Astrocyte (in vitro differentiated cells and primary cell): ENCODE measurements around the gene NCAPG2. TPM values are rescaled to one million over a fixed set of nuclear protein-coding genes. Genes with fewer than 3 reads are reported as not detected.

Experiments
- DNase-seq: peaks from one replicate; pipeline ENCODE4 v3.0.0-alpha.2; 2010; ENCODE audit warnings: low read depth
- FAIRE-seq: peaks from 2 replicates; lab custom pipeline; 2011; peaks lifted over from hg19 to GRCh38; lab: Jason Lieb, UNC
- H2AFZ ChIP-seq: 2 replicates; pipeline ENCODE4 v1.6.0; 2012; ENCODE audit warnings: low read depth, low read length, inconsistent platforms
- H3K27ac ChIP-seq: 2 replicates; pipeline ENCODE4 v1.5.1; 2011; ENCODE audit warnings: low read depth, low read length, inconsistent platforms
- H3K27me3 ChIP-seq: 2 replicates; pipeline ENCODE4 v1.6.0; 2011; ENCODE audit warnings: low read length, inconsistent platforms; ENCODE audit not compliant: insufficient read depth
- H3K36me3 ChIP-seq: 2 replicates; pipeline ENCODE4 v1.5.1; 2011; ENCODE audit warnings: low read length, inconsistent platforms; ENCODE audit not compliant: insufficient read depth
- H3K4me1 ChIP-seq: 2 replicates; pipeline ENCODE4 v1.5.1; 2011; ENCODE audit warnings: low read length, inconsistent platforms; ENCODE audit not compliant: insufficient read depth
- H3K4me2 ChIP-seq: 2 replicates; pipeline ENCODE4 v1.6.0; 2012; ENCODE audit warnings: low read length, inconsistent platforms
- H3K4me3 ChIP-seq: 2 replicates; pipeline ENCODE4 v1.5.1; 2011; ENCODE audit warnings: low read depth, mild to moderate bottlenecking, low read length, inconsistent platforms; ENCODE audit not compliant: insufficient read depth
- H3K79me2 ChIP-seq: 2 replicates; pipeline ENCODE4 v1.6.0; 2012; ENCODE audit warnings: mild to moderate bottlenecking, low read length, inconsistent platforms; ENCODE audit not compliant: insufficient read depth
- H3K9ac ChIP-seq: 2 replicates; pipeline ENCODE4 v1.6.0; 2012; ENCODE audit warnings: mild to moderate bottlenecking, low read length, inconsistent platforms
- H3K9me3 ChIP-seq: 2 replicates; pipeline ENCODE4 v1.5.1; 2012; ENCODE audit warnings: low read depth, mild to moderate bottlenecking, low read length, inconsistent platforms; ENCODE audit not compliant: insufficient read depth
- H4K20me1 ChIP-seq: 2 replicates; pipeline ENCODE4 v1.6.0; 2012; ENCODE audit warnings: low read length, inconsistent platforms; ENCODE audit not compliant: insufficient read depth
- H3K27ac Mint-ChIP-seq: one replicate; pipeline ENCODE4 v1.8.0; 2021; ENCODE audit warnings: mild to moderate bottlenecking, mixed read lengths; ENCODE audit not compliant: unreplicated experiment
- H3K27me3 Mint-ChIP-seq: one replicate; pipeline ENCODE4 v1.8.0; 2021; ENCODE audit warnings: low read depth, mixed read lengths; ENCODE audit not compliant: unreplicated experiment
- H3K36me3 Mint-ChIP-seq: one replicate; pipeline ENCODE4 v1.8.0; 2021; ENCODE audit warnings: low read depth, mixed read lengths; ENCODE audit not compliant: unreplicated experiment
- H3K4me1 Mint-ChIP-seq: one replicate; pipeline ENCODE4 v1.8.0; 2021; ENCODE audit warnings: low read depth, mixed read lengths; ENCODE audit not compliant: unreplicated experiment
- H3K4me3 Mint-ChIP-seq: one replicate; pipeline ENCODE4 v1.8.0; 2021; ENCODE audit warnings: mild to moderate bottlenecking, moderate library complexity, mixed read lengths; ENCODE audit not compliant: unreplicated experiment
- H3K9me3 Mint-ChIP-seq: one replicate; pipeline ENCODE4 v1.8.0; 2021; ENCODE audit warnings: mild to moderate bottlenecking, mixed read lengths; ENCODE audit not compliant: unreplicated experiment
- CTCF ChIP-seq: IDR thresholded peaks from 2 replicates; pipeline ENCODE4 v1.5.1; 2011; ENCODE audit warnings: low read depth, mild to moderate bottlenecking, inconsistent platforms, low read length, moderate library complexity; ENCODE audit not compliant: insufficient read depth
- EZH2 ChIP-seq: IDR thresholded peaks from 2 replicates; pipeline ENCODE4 v1.6.1; 2012; ENCODE audit warnings: mild to moderate bottlenecking, low read length, inconsistent platforms; ENCODE audit not compliant: insufficient read depth
- total RNA-seq: library from RNA; stranded (reverse); gene quantifications from 2 replicates; pipeline ENCODE4 v1.2.1, GENCODE V29; 2021

NCAPG2 gene
- total RNA-seq, 1 donor from 2014 or later = 9.6 TPM

- no peaks in the 10 kb centered on the region for H3K27me3 Mint-ChIP-seq
- no peak for FAIRE-seq
Measured at GRCh38 chr7:158606129-158606528, 98.5 kb downstream of the NCAPG2 start.

DNA sequence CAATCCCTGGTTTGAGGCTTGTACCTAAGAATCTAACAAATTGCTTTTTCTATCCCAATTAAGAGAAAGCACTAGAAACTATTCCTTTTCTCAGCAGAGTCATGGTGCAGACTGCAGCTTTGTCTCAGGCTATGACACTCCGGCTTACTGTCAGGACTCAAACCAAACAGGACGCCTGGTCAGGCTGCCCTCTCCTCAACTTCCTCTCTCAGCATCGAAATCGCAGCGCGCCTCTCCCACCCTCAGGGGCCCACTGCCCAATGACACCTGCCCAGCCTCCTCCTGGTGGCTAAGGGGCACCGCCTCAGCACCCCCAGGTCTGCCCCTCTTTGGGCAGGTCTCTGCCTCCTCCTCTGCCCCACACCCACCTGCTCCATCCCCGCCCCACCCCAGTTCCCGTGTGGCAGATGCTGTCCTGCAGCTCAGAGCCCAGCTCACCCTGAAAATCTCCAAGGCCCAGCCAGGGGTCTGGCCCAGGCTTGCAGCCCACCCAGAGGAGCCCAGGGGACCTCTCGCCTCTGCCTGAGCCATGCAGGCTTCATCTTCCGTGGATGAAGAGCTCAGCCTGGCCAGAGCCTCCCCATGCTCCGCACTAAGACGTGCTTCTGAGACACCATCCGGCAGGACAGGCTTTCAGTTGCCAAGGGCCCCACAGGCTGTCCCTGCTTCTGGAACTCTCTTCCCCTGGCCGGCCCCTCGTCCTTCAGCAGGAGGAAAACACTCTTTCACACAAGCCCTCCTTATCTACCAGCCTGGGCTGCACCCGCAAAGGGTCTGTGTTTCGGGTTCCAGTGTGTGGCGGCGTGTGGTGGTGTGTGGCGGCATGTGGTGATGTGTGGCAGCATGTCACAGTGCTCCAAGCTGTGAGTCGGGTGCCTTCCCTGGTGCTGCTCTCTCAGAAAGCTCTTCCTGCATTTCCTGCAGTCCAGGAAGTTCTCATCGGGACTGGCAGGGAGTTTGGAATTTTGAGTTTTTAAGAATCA, 100.5 kb downstream of the NCAPG2 start:
- Mint-ChIP-seq H3K27me3 (no peaks in the 10 kb centered on the region), H3K27ac (no peak overlapping the region), H3K4me3 (no peak overlapping the region), H3K9me3 (no peaks in the 10 kb centered on the region), H3K36me3 (peaks cover 1% of the 10 kb centered on the region), H3K4me1 (no peaks in the 10 kb centered on the region)
- H3K4me1 ChIP-seq = no peaks in the 10 kb centered on the region
- no peaks in the 10 kb centered on the region for H3K9me3 ChIP-seq
- H3K27me3 ChIP-seq = no peaks in the 10 kb centered on the region
- H3K4me2 ChIP-seq = no peak overlapping the region
- DNase-seq (no peak), FAIRE-seq (no peak)
- no peaks in the 10 kb centered on the region for H4K20me1 ChIP-seq
- H3K4me3 ChIP-seq = no peak overlapping the region
- no peak overlapping the region for H2AFZ ChIP-seq
- H3K27ac ChIP-seq = no peak overlapping the region
- no peaks in the 10 kb centered on the region for H3K79me2 ChIP-seq
- TF ChIP-seq EZH2 (no peak), CTCF (no peak)
- H3K36me3 ChIP-seq = no peaks in the 10 kb centered on the region
- no peak overlapping the region for H3K9ac ChIP-seq

More at GRCh38 chr7:158606129-158606528, 98.5 kb downstream of the NCAPG2 start:
- Histone ChIP-seq H4K20me1 (no peaks in the 10 kb centered on the region), H3K36me3 (no peaks in the 10 kb centered on the region), H3K9ac (no peak overlapping the region), H3K4me3 (no peak overlapping the region), H3K9me3 (no peaks in the 10 kb centered on the region), H3K4me1 (no peaks in the 10 kb centered on the region), H3K27me3 (no peaks in the 10 kb centered on the region), H3K79me2 (no peaks in the 10 kb centered on the region), H3K27ac (no peak overlapping the region), H3K4me2 (no peak overlapping the region), H2AFZ (no peak overlapping the region)
- TF ChIP-seq CTCF = no peak
- TF ChIP-seq EZH2 = no peak
- H3K4me1 Mint-ChIP-seq = no peaks in the 10 kb centered on the region
- no peaks in the 10 kb centered on the region for H3K9me3 Mint-ChIP-seq
- peaks cover 1% of the 10 kb centered on the region for H3K36me3 Mint-ChIP-seq
- H3K27ac Mint-ChIP-seq = no peak overlapping the region
- H3K4me3 Mint-ChIP-seq = no peak overlapping the region
- peak; percentile 39 for DNase-seq
